SK-N-SH (cell line): ENCODE results near the gene UBE2G2. TPM values are rescaled to one million over a fixed set of nuclear protein-coding genes. Genes with fewer than 3 reads are reported as not detected.
A peak's percentile ranks its signal among the peaks of the same experiment; 100 is the strongest.

Experiments used
- CTCF ChIA-PET: fragments of 300-600, 350-600 bp; formaldehyde crosslinking; extraction: SDS; loops from one replicate; lab custom pipeline; 2021; lab: Yijun Ruan, JAX
- POLR2A ChIA-PET: fragments of 350-600 bp; sonication (Branson Sonifier 250); formaldehyde crosslinking; extraction: SDS; loops from one replicate; lab custom pipeline; 2020; ENCODE audit warnings: antibody characterized with exemption, inconsistent platforms; lab: Yijun Ruan, JAX
- DNase-seq: peaks from one replicate; pipeline ENCODE4 v3.0.0; 2012
- H2AFZ ChIP-seq: fragments of 200-600 bp; sonication (generic); 2 replicates; pipeline ENCODE4 v1.8.1; 2016; ENCODE audit warnings: antibody characterized with exemption, mild to moderate bottlenecking, low read depth
- H3F3A ChIP-seq: fragments of 200-600 bp; sonication (generic); replicated peaks from 2 replicates; pipeline ENCODE3; 2016; ENCODE audit warnings: antibody characterized with exemption, mild to moderate bottlenecking; ENCODE audit not compliant: insufficient read depth
- H3K27ac ChIP-seq, 2 experiments: fragments of 200-500 bp in 1 of 2; fragments of 200-600 bp in 1 of 2; sonication (Bioruptor generic) in 1 of 2; sonication (generic), shearing (Covaris generic) in 1 of 2; 2 replicates each; pipeline versions ENCODE4 v1.5.1 to v1.6.1; 2014 to 2016; ENCODE audit warnings: low read depth in 2 of 2, inconsistent platforms in 1 of 2, low read length in 1 of 2, mild to moderate bottlenecking in 1 of 2, mixed read lengths in 1 of 2
- H3K27me3 ChIP-seq: fragments of 200-600 bp; sonication (generic), shearing (Covaris generic); 2 replicates; pipeline ENCODE4 v1.6.1; 2016; ENCODE audit warnings: mixed run types; ENCODE audit not compliant: insufficient read depth
- H3K36me3 ChIP-seq, 2 experiments: fragments of 200-500 bp in 1 of 2; fragments of 200-600 bp in 1 of 2; sonication (Bioruptor generic) in 1 of 2; sonication (generic) in 1 of 2; replicated peaks in 1 of 2; 2 replicates each; pipeline versions ENCODE3 to v1.5.1; 2014 to 2016; ENCODE audit warnings: low read length in 1 of 2, mild to moderate bottlenecking in 1 of 2; ENCODE audit not compliant: insufficient read depth in 2 of 2, control insufficient read depth in 1 of 2
- H3K4me1 ChIP-seq, 2 experiments: fragments of 200-500 bp in 1 of 2; fragments of 200-600 bp in 1 of 2; sonication (Bioruptor generic) in 1 of 2; sonication (generic), shearing (Covaris generic) in 1 of 2; 2 replicates each; pipeline versions ENCODE4 v1.5.1 to v1.6.1; 2014 to 2016; ENCODE audit warnings: low read depth in 1 of 2, low read length in 1 of 2, mixed run types in 1 of 2; ENCODE audit not compliant: insufficient read depth in 2 of 2, control insufficient read depth in 1 of 2
- H3K4me2 ChIP-seq: fragments of 200-600 bp; sonication (generic), shearing (Covaris generic); 2 replicates; pipeline ENCODE4 v1.6.1; 2017; ENCODE audit warnings: mixed run types
- H3K4me3 ChIP-seq, 2 experiments: fragments of 200-500 bp in 1 of 2; fragments of 200-600 bp in 1 of 2; sonication (Bioruptor generic) in 1 of 2; sonication (generic), shearing (Covaris generic) in 1 of 2; 2 replicates each; pipeline versions ENCODE4 v1.5.1 to v1.8.1; 2014 to 2016; ENCODE audit warnings: low read depth in 2 of 2, inconsistent platforms in 1 of 2, low read length in 1 of 2, mild to moderate bottlenecking in 1 of 2, mixed read lengths in 1 of 2, moderate library complexity in 1 of 2
- H3K79me2 ChIP-seq: fragments of 200-600 bp; sonication (generic); 2 replicates; pipeline ENCODE4 v1.8.1; 2017; ENCODE audit warnings: mild to moderate bottlenecking; ENCODE audit not compliant: insufficient read depth
- H3K9ac ChIP-seq: fragments of 200-600 bp; sonication (generic); 2 replicates; pipeline ENCODE4 v1.6.1; 2017; ENCODE audit warnings: mixed run types
- H3K9me2 ChIP-seq: fragments of 200-600 bp; sonication (generic); 2 replicates; pipeline ENCODE4 v1.6.1; 2017; ENCODE audit warnings: mixed run types
- H3K9me3 ChIP-seq: fragments of 200-600 bp; sonication (generic); 2 replicates; pipeline ENCODE4 v1.6.1; 2017; ENCODE audit warnings: mixed run types, mild to moderate bottlenecking, moderate library complexity
- H4K20me1 ChIP-seq: fragments of 200-600 bp; sonication (generic); 2 replicates; pipeline ENCODE4 v1.6.1; 2017; ENCODE audit warnings: mild to moderate bottlenecking, mixed run types; ENCODE audit not compliant: insufficient read depth
- CHD2 ChIP-seq: fragments of 150-350 bp; IDR thresholded peaks from 2 replicates; pipeline ENCODE4 v1.6.1; 2018; ENCODE audit warnings: low read length; ENCODE audit not compliant: partially characterized antibody
- EP300 ChIP-seq, 2 experiments: IDR thresholded peaks; 2 replicates each; pipeline versions ENCODE4 v1.4.0 to v1.6.1; 2012; ENCODE audit warnings: borderline replicate concordance in 1 of 2, low read depth in 1 of 2, low read length in 1 of 2
- JUND ChIP-seq: IDR thresholded peaks from 2 replicates; pipeline ENCODE4 v1.4.0; 2012
- MEF2A ChIP-seq: IDR thresholded peaks from 2 replicates; pipeline ENCODE4 v1.4.0; 2012; ENCODE audit warnings: low read depth, borderline replicate concordance
- NFIC ChIP-seq: IDR thresholded peaks from 2 replicates; pipeline ENCODE4 v1.4.0; 2012; ENCODE audit warnings: borderline replicate concordance
- POLR2AphosphoS5 ChIP-seq: IDR thresholded peaks from 2 replicates; pipeline ENCODE4 v1.6.1; 2012; ENCODE audit warnings: low read depth, low read length
- RAD21 ChIP-seq: IDR thresholded peaks from 2 replicates; pipeline ENCODE4 v1.6.1; 2012; ENCODE audit warnings: mild to moderate bottlenecking, low read length
- RXRA ChIP-seq: IDR thresholded peaks from 2 replicates; pipeline ENCODE4 v1.4.0; 2012; ENCODE audit warnings: low read depth, mild to moderate bottlenecking, borderline replicate concordance
- TAF1 ChIP-seq: IDR thresholded peaks from 2 replicates; pipeline ENCODE4 v1.6.1; 2012; ENCODE audit warnings: low read depth, mild to moderate bottlenecking, low read length, moderate library complexity, borderline replicate concordance
- TCF12 ChIP-seq: IDR thresholded peaks from 2 replicates; pipeline ENCODE4 v1.4.0; 2012
- TEAD4 ChIP-seq: IDR thresholded peaks from 2 replicates; pipeline ENCODE4 v1.4.0; 2012; ENCODE audit warnings: mild to moderate bottlenecking, borderline replicate concordance; ENCODE audit not compliant: insufficient read depth
- WGBS: methylation state at CpG from one replicate; pipeline ENCODE4 v1.1.6; 2017; ENCODE audit warnings: low lambda C conversion rate; 5-methylcytosine and 5-hydroxymethylcytosine counted together
- polyA plus RNA-seq, 3 experiments: library from polyadenylated mRNA; depleted of rRNA; stranded (reverse); fragments of >200 nt; gene quantifications; 2 replicates each; pipeline ENCODE4 v1.2.3, GENCODE V29; 2012

The UBE2G2 gene
- polyA plus RNA-seq, 1 of the 3 experiments (the other 2 are of a cell fraction), result 129 TPM

- no peaks in the 10 kb centered on the region for H3F3A ChIP-seq
- peaks cover 23 to 31% of the 10 kb centered on the region in 2 experiments for H3K36me3 ChIP-seq
- no peak overlapping the region for H2AFZ ChIP-seq
- H3K27me3 ChIP-seq, result no peaks in the 10 kb centered on the region
- H3K9ac ChIP-seq, result no peak overlapping the region
- DNase-seq, result peak; percentile 48
- ChIA-PET POLR2A (interaction anchor here (0.8 kb wide), 1 partner anchor 26 kb away, joined by 3 read pairs; no protein-coding TSS in a partner anchor), CTCF (interaction anchor here (0.6 to 1.6 kb wide), 9 partner anchors 24 to 337 kb away, joined by 3 to 8 read pairs (median 3); no protein-coding TSS in a partner anchor)
- H3K4me3 ChIP-seq, result no peak overlapping the region
- peaks cover 9% of the 10 kb centered on the region for H4K20me1 ChIP-seq
- H3K27ac ChIP-seq, result no peak overlapping the region
- H3K79me2 ChIP-seq, result peaks cover 8% of the 10 kb centered on the region
- no peak overlapping the region for H3K4me2 ChIP-seq
- WGBS, result 72% methylated on average over 24 of the region's 27 CpGs
- no peak for TF ChIP-seq TCF12
- TF ChIP-seq EP300 (IDR thresholded peaks at IDR 0.05; ENCODE audit: borderline replicate concordance in 1 of 2, low read depth in 1 of 2, low read length in 1 of 2), result no peak
- peak; percentile 1; the same call in 1 of the 2 replicates for TF ChIP-seq POLR2AphosphoS5
- TF ChIP-seq RXRA, result no peak
- TF ChIP-seq RAD21, result no peak
- peaks cover 0 to 13% of the 10 kb centered on the region in 2 experiments; a peak in 1 of 4 replicates for H3K4me1 ChIP-seq
- H3K9me3 ChIP-seq, result no peaks in the 10 kb centered on the region
- H3K9me2 ChIP-seq, result no peaks in the 10 kb centered on the region
These were observed 45.1 kb upstream of the UBE2G2 start for GRCh38 chr21:44846485-44847260.

GRCh38 chr21:44846224-44846484 lies 44.5 kb upstream of the UBE2G2 start:
- no peak for DNase-seq
- Histone ChIP-seq H4K20me1 (peaks cover 3% of the 10 kb centered on the region), H3K27ac (no peak overlapping the region), H3K4me3 (peak overlapping the region; percentile 24 to 36; a peak in 3 of 4 replicates), H3K4me2 (peak overlapping the region; percentile 27; the same call in 1 of the 2 replicates), H3K79me2 (peaks cover 4% of the 10 kb centered on the region), H3K9me3 (no peaks in the 10 kb centered on the region), H3K4me1 (peaks cover 0 to 13% of the 10 kb centered on the region in 2 experiments; a peak in 1 of 4 replicates), H3K27me3 (no peaks in the 10 kb centered on the region), H3F3A (no peaks in the 10 kb centered on the region), H2AFZ (no peak overlapping the region), H3K36me3 (peaks cover 19 to 26% of the 10 kb centered on the region in 2 experiments), H3K9me2 (no peaks in the 10 kb centered on the region), H3K9ac (no peak overlapping the region)
- POLR2A ChIA-PET, result interaction anchor here (0.8 kb wide), 1 partner anchor 26 kb away, joined by 3 read pairs; no protein-coding TSS in a partner anchor
- TF ChIP-seq CHD2 (no peak), TAF1 (no peak), TEAD4 (no peak), MEF2A (no peak), JUND (no peak), NFIC (no peak)
- CTCF ChIA-PET, result interaction anchor here (0.8 to 1.6 kb wide), 8 partner anchors 23 to 68 kb away, joined by 3 to 8 read pairs (median 4); no protein-coding TSS in a partner anchor
- 57% methylated on average over 1 of the region's 1 CpG for WGBS
